Body of pancreas (tissue), 4 donors: ENCODE results near the gene SYNE3. TPM values are rescaled to one million over a fixed set of nuclear protein-coding genes. Genes with fewer than 3 reads are reported as not detected.

ENCODE experiments used
- ATAC-seq: fragments of 150-250 bp; one replicate; pipeline ENCODE4 v1.9.1; 2016
- DNase-seq, 4 donors: peaks; one replicate each; pipeline ENCODE4 v3.0.0-alpha.2; 2019
- H3K27ac ChIP-seq, 4 donors: fragments of 200-600 bp; sonication (generic); 1 replicate in 3 of 4; 2 replicates in 1 of 4; pipeline versions ENCODE4 v1.5.1 to v1.6.1; 2016 to 2019; ENCODE audit warnings: mild to moderate bottlenecking in 1 of 4, mixed read lengths in 1 of 4, moderate library complexity in 1 of 4
- H3K27me3 ChIP-seq, 2 donors: fragments of 200-600 bp; sonication (generic); one replicate each; pipeline ENCODE4 v1.6.0; 2016; ENCODE audit warnings: mild to moderate bottlenecking in 1 of 2
- H3K36me3 ChIP-seq, 2 donors: fragments of 200-600 bp; sonication (generic); replicated peaks in 1 of 2; 2 replicates each; pipeline ENCODE4 v1.5.1; 2016; ENCODE audit warnings: low read depth in 2 of 2; ENCODE audit not compliant: insufficient read depth in 1 of 2
- H3K4me1 ChIP-seq: fragments of 200-600 bp; sonication (generic); one replicate; pipeline ENCODE4 v1.6.0; 2016
- H3K4me3 ChIP-seq, 2 donors: fragments of 200-600 bp; sonication (generic); 1 replicate in 1 of 2; 2 replicates in 1 of 2; pipeline ENCODE4 v1.5.1; 2016 to 2019
- H3K9me3 ChIP-seq, 3 donors: fragments of 200-600 bp; sonication (generic); 1 replicate in 2 of 3; 2 replicates in 1 of 3; pipeline ENCODE4 v1.5.1; 2016
- CTCF ChIP-seq, 7 experiments: fragments of 450-650 bp in 4 of 7; fragments of 200-600 bp in 3 of 7; sonication (generic) in 3 of 7; IDR thresholded peaks; one replicate each; pipeline ENCODE4 v1.5.1; 2016 to 2019; ENCODE audit warnings: antibody characterized with exemption in 7 of 7
- POLR2A ChIP-seq, 3 donors: fragments of 450-650 bp; IDR thresholded peaks; one replicate each; pipeline ENCODE4 v1.6.1; 2016; ENCODE audit warnings: antibody characterized with exemption in 3 of 3, mild to moderate bottlenecking in 2 of 3
- WGBS, 2 donors: methylation state at CpG; one replicate each; pipeline ENCODE4 v1.1.5; 2017; 5-methylcytosine and 5-hydroxymethylcytosine counted together
- intact Hi-C: fragments of 100-400 bp; cut with DNase I; formaldehyde crosslinking; loops from one replicate; pipeline ENCODE4 v1.15.1; 2023
- total RNA-seq, 2 donors: library from RNA; depleted of rRNA; stranded (reverse); fragments of >200 nt; gene quantifications; one replicate each; pipeline ENCODE4 v1.1.0, GENCODE V29; 2016

The SYNE3 gene
- total RNA-seq, 2 donors from 2014 or later: 7.0 to 7.3 TPM

- no peaks in the 10 kb centered on the region for H3K36me3 ChIP-seq
- no peak for ATAC-seq
- peak in 3 of 4 donors; percentile 39 to 69 (median 50) for DNase-seq
- no peak overlapping the region for H3K4me3 ChIP-seq
- intact Hi-C loops: no loop called here
- TF ChIP-seq CTCF (IDR thresholded peaks at IDR 0.05): no peak
- no peak for TF ChIP-seq POLR2A (IDR thresholded peaks at IDR 0.05)
- H3K9me3 ChIP-seq: no peaks in the 10 kb centered on the region
- WGBS, 2 donors: 39 to 63% methylated on average over 6 of the region's 6 CpGs
- H3K4me1 ChIP-seq: peaks cover 42% of the 10 kb centered on the region
- peak overlapping the region in 1 of 4 donors; percentile 40 for H3K27ac ChIP-seq
- H3K27me3 ChIP-seq: no peaks in the 10 kb centered on the region
These were observed 3.2 kb upstream of the SYNE3 start for GRCh38 chr14:95519699-95520098.

GRCh38 chr14:95518045-95518751, 1.7 kb upstream of the SYNE3 start:
- intact Hi-C loops: no loop called here
- no peak overlapping the region for H3K4me3 ChIP-seq
- H3K4me1 ChIP-seq: peaks cover 29% of the 10 kb centered on the region
- ATAC-seq (no peak), DNase-seq (no peak)
- H3K36me3 ChIP-seq: no peaks in the 10 kb centered on the region
- WGBS, 2 donors: 47 to 64% methylated on average over 8 of the region's 8 CpGs
- no peaks in the 10 kb centered on the region for H3K27me3 ChIP-seq
- TF ChIP-seq CTCF (IDR thresholded peaks at IDR 0.05) (no peak), POLR2A (IDR thresholded peaks at IDR 0.05) (no peak)
- no peaks in the 10 kb centered on the region for H3K9me3 ChIP-seq
- H3K27ac ChIP-seq: no peak overlapping the region

GRCh38 chr14:95515596-95516552, 576 bp downstream of the SYNE3 start:
- H3K4me1 ChIP-seq: peaks cover 25% of the 10 kb centered on the region
- no peaks in the 10 kb centered on the region for H3K36me3 ChIP-seq
- intact Hi-C loops: no loop called here
- no peaks in the 10 kb centered on the region for H3K27me3 ChIP-seq
- ATAC-seq (peak; percentile 54), DNase-seq (peak; percentile 52 to 72 (median 68))
- peak overlapping the region; percentile 32 to 48 for H3K4me3 ChIP-seq
- WGBS, 2 donors: 0 to 4% methylated on average over 17 to 48 of the region's 50 CpGs
- TF ChIP-seq CTCF (IDR thresholded peaks at IDR 0.05) (peak in 4 of 7 experiments; percentile 31 to 43 (median 38)), POLR2A (IDR thresholded peaks at IDR 0.05) (no peak)
- peak overlapping the region in 3 of 4 donors; percentile 19 to 61 (median 20) for H3K27ac ChIP-seq
- no peaks in the 10 kb centered on the region for H3K9me3 ChIP-seq

DNA sequence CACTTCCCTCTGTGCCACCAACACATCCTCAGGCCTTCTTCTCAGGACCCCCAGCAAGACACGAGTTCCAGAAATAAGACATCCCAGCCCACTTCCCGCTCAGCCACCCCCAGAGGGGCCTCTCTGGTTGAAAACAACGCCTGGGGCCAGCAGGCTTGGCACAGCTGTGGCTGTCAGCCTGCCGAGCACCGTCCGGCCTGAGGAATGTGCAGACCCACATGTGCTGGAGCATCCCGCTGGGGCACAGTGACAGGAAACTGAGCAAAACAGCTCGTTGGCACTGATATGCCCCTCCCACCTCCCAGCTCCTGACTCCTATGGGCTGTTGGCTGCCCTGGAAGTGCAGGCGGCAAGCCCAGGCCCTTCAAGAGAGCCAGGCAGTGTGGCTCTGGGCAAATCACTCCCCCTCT, 1.4 kb downstream of the SYNE3 start:
- Histone ChIP-seq H3K36me3 (no peaks in the 10 kb centered on the region), H3K9me3 (no peaks in the 10 kb centered on the region), H3K4me1 (peaks cover 25% of the 10 kb centered on the region), H3K27me3 (no peaks in the 10 kb centered on the region), H3K4me3 (no peak overlapping the region), H3K27ac (no peak overlapping the region)
- ATAC-seq (peak; percentile 13), DNase-seq (peak in 1 of 4 donors; percentile 29)
- intact Hi-C loops: no loop called here
- WGBS, 2 donors: 27 to 77% methylated on average over 3 to 7 of the region's 9 CpGs
- TF ChIP-seq POLR2A (IDR thresholded peaks at IDR 0.05) (no peak), CTCF (IDR thresholded peaks at IDR 0.05) (no peak)
